Activated CD4-positive, alpha-beta T cell treated with anti-CD3 and anti-CD28 coated beads for 4 hours (primary cell): Measurements from ENCODE around the gene FAM120C.

Experiments
- DNase-seq, 2 donors: peaks; one replicate each; pipeline ENCODE4 v3.0.0-alpha.2; 2020

The FAM120C gene

DNA sequence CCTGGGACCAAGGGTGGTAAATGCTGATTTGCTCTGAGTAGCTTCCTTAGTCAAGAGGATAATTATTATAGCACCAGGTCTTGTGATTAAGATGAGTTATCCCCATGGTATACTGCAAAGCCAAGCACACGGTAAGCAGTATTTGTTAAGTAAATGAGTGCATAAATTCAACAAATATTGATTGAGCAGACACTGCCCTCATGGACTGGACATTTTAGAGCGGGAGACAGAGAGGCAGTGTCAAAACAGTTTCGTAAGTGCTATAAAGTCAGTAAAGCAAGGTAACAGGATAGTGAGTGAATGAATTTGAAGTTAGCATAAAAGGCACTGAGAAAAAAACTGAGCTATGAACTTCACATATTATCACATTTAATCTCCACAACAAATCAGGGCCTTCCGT, 152.7 kb downstream of the FAM120C start:
- no peak for DNase-seq

DNA sequence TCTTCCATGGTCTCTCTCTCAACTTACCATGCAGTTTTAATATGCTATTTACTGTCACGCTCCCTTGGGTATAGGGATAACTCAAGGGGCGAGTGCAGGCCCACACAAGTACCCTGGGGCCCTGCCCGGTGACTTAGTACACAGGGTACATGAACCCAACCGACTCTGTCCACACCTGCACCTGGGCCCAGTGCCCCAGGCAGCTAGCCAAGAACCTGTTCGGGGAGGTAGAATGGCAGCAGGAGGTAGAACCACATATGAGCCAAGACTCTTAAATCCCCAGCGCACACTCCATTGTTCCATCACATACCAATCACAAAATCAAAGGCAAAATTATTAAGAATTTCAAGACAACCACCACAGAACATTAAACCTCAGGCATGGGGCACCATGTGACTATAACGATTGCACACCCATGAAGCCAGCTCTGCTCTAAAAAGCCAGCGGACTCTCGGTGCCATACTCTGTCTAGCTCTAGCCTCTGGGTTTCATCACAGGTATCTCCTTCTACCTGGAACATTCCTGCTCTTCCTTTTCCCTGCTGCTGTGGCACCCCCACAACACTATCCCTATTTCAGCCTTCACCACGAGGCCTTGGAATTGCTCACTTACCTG, 153.4 kb downstream of the FAM120C start:
- DNase-seq = no peak

DNA sequence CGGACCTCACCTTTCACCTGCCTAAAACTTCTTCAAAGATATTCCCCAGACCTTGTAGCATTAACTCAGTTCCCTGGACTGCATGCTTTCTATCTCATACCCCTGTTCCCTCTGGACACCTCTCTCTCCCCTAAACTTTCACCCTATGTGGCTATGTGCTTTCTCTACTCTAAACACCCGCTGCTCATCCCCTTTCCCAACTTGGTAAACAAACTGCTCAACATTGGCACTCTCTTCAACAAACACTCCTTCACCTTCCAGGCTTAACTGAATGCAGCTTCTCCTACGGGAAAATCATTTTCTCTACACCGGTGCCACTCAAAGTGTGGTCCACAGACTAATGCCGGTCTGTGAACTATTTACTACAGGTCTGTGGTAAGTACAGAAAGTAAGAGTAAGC, 158.7 kb downstream of the FAM120C start:
- DNase-seq = no peak
